Endothelial cell of umbilical vein (primary cell): Measurements from ENCODE around the gene TRPM3. TPM values are rescaled to one million over a fixed set of nuclear protein-coding genes. Genes with fewer than 3 reads are reported as not detected.

Experiments used
- BruUV-seq: library from RNA; stranded (reverse); fragments of 400-500 nt; replicated peaks from 2 replicates; lab custom pipeline; 2021; lab: Mats Ljungman, UMichigan
- CTCF ChIA-PET: fragments of 300-600, 350-600 bp; sonication (Branson Sonifier 250); formaldehyde crosslinking; loops from one replicate; lab custom pipeline; 2021; ENCODE audit warnings: antibody characterized with exemption, inconsistent platforms; lab: Charles Lee
- POLR2A ChIA-PET: fragments of 300-600, 350-600 bp; sonication (Branson Sonifier 250); formaldehyde crosslinking; loops from one replicate; lab custom pipeline; 2021; ENCODE audit warnings: antibody characterized with exemption, inconsistent platforms; lab: Charles Lee
- DNase-seq: peaks from one replicate; pipeline ENCODE4 v3.0.0-alpha.2; 2011; ENCODE audit warnings: low read depth, low spot score
- FAIRE-seq: peaks from 2 replicates; lab custom pipeline; 2011; peaks lifted over from hg19 to GRCh38; lab: Jason Lieb, UNC
- H2AFZ ChIP-seq: 2 replicates; pipeline ENCODE4 v1.6.0; 2012; ENCODE audit warnings: low read depth, low read length, control low read depth, inconsistent platforms
- H3K27ac ChIP-seq: 2 replicates; pipeline ENCODE4 v1.5.1; 2011; ENCODE audit warnings: low read depth, mild to moderate bottlenecking, control low read depth, low read length, moderate library complexity; ENCODE audit not compliant: insufficient read depth
- H3K27me3 ChIP-seq, 2 experiments: 2 replicates each; pipeline versions ENCODE4 v1.6.0 to v1.6.1; 2011; ENCODE audit warnings: low read length in 2 of 2, mixed read lengths in 1 of 2; ENCODE audit not compliant: control insufficient read depth in 2 of 2, insufficient read depth in 2 of 2
- H3K36me3 ChIP-seq, 2 experiments: 2 replicates in 1 of 2; 3 replicates in 1 of 2; pipeline ENCODE4 v1.5.1; 2011; ENCODE audit warnings: low read length in 2 of 2, mild to moderate bottlenecking in 1 of 2, moderate library complexity in 1 of 2; ENCODE audit not compliant: control insufficient read depth in 2 of 2, insufficient read depth in 2 of 2; ENCODE audit errors: extremely low read depth in 1 of 2
- H3K4me1 ChIP-seq: 3 replicates; pipeline ENCODE4 v1.5.1; 2011; ENCODE audit warnings: mild to moderate bottlenecking, low read length; ENCODE audit not compliant: control insufficient read depth, insufficient read depth; ENCODE audit errors: extremely low read depth
- H3K4me2 ChIP-seq: 2 replicates; pipeline ENCODE4 v1.6.1; 2011; ENCODE audit warnings: low read length, control low read depth, mixed read lengths; ENCODE audit not compliant: insufficient read depth
- H3K4me3 ChIP-seq, 3 experiments: fragments of 200-600 bp in 1 of 3; sonication (generic), shearing (Covaris generic) in 1 of 3; replicated peaks in 1 of 3; 2 replicates each; pipeline ENCODE4 v1.5.1; 2011 to 2016; ENCODE audit warnings: control low read depth in 3 of 3, low read length in 3 of 3, mild to moderate bottlenecking in 2 of 3, inconsistent platforms in 1 of 3, low read depth in 1 of 3, moderate library complexity in 1 of 3; ENCODE audit not compliant: insufficient read depth in 1 of 3
- H3K79me2 ChIP-seq: 2 replicates; pipeline ENCODE4 v1.6.0; 2012; ENCODE audit warnings: low read length, inconsistent platforms; ENCODE audit not compliant: control insufficient read depth, insufficient read depth
- H3K9ac ChIP-seq: replicated peaks from 2 replicates; pipeline ENCODE3; 2011; ENCODE audit warnings: low read length, control low read depth; ENCODE audit not compliant: insufficient read depth; ENCODE audit errors: extremely low read depth
- H3K9me1 ChIP-seq: replicated peaks from 3 replicates; pipeline ENCODE4 v1.6.0; 2011; ENCODE audit warnings: mild to moderate bottlenecking, low read length; ENCODE audit not compliant: control insufficient read depth, insufficient read depth; ENCODE audit errors: extremely low read depth
- H3K9me3 ChIP-seq: replicated peaks from 2 replicates; pipeline ENCODE4 v1.5.1; 2012; ENCODE audit warnings: low read length, inconsistent platforms; ENCODE audit not compliant: control insufficient read depth, insufficient read depth
- H4K20me1 ChIP-seq: replicated peaks from 2 replicates; pipeline ENCODE3; 2011; ENCODE audit warnings: mild to moderate bottlenecking, low read length; ENCODE audit not compliant: control insufficient read depth, insufficient read depth; ENCODE audit errors: extremely low read depth
- CTCF ChIP-seq, 2 donors: IDR thresholded peaks; 1 replicate in 1 of 2; 2 replicates in 1 of 2; pipeline ENCODE4 v1.5.1; 2011; ENCODE audit warnings: low read length in 2 of 2, mild to moderate bottlenecking in 2 of 2, moderate library complexity in 2 of 2, control low read depth in 1 of 2, inconsistent platforms in 1 of 2, low read depth in 1 of 2; ENCODE audit not compliant: insufficient read depth in 1 of 2; ENCODE audit errors: extremely low read depth in 1 of 2
- EZH2 ChIP-seq: IDR thresholded peaks from 2 replicates; pipeline ENCODE4 v1.6.1; 2012; ENCODE audit warnings: borderline replicate concordance, low read depth, mild to moderate bottlenecking, moderate library complexity, low read length, inconsistent platforms; ENCODE audit not compliant: severe bottlenecking
- FOS ChIP-seq: IDR thresholded peaks from 2 replicates; pipeline ENCODE4 v1.6.1; 2011; ENCODE audit warnings: mild to moderate bottlenecking, low read length, moderate library complexity, borderline replicate concordance; ENCODE audit not compliant: insufficient read depth
- GATA2 ChIP-seq: IDR thresholded peaks from 2 replicates; pipeline ENCODE4 v1.7.0; 2011; ENCODE audit warnings: low read depth, mild to moderate bottlenecking, moderate library complexity, mixed read lengths, low read length; ENCODE audit not compliant: insufficient read length, insufficient read depth
- JUN ChIP-seq: IDR thresholded peaks from 2 replicates; pipeline ENCODE4 v1.6.1; 2011; ENCODE audit warnings: borderline replicate concordance, low read depth; ENCODE audit not compliant: insufficient read length, insufficient read depth
- MAX ChIP-seq: IDR thresholded peaks from 2 replicates; pipeline ENCODE4 v1.6.1; 2011; ENCODE audit not compliant: insufficient read depth, insufficient read length
- MYC ChIP-seq: IDR thresholded peaks from one replicate; pipeline ENCODE4 v1.6.1; 2011; ENCODE audit warnings: mild to moderate bottlenecking, low read depth, low read length
- POLR2A ChIP-seq: IDR thresholded peaks from 2 replicates; pipeline ENCODE4 v1.6.1; 2012; ENCODE audit warnings: low read depth, mild to moderate bottlenecking, control low read depth, low read length
- POLR2AphosphoS5 ChIP-seq: IDR thresholded peaks from 2 replicates; pipeline ENCODE4 v1.6.1; 2012; ENCODE audit warnings: low read depth, mild to moderate bottlenecking, control low read depth, low read length, moderate library complexity; ENCODE audit not compliant: insufficient read depth
- dilution Hi-C: fragments of 300-500 bp; cut with MboI; formaldehyde crosslinking; loops from one replicate; pipeline ENCODE4 v1.15.0; 2019; ENCODE audit warnings: low sequenced_read_pairs; ENCODE audit not compliant: extremely low pct_ligation_motif_present
- intact Hi-C: fragments of 100-400 bp; cut with micrococcal nuclease; formaldehyde crosslinking; loops from one replicate; pipeline ENCODE4 v1.10.0; 2022
- polyA plus RNA-seq, 4 experiments: library from polyadenylated mRNA; depleted of rRNA in 3 of 4; stranded (reverse) in 3 of 4; unstranded in 1 of 4; fragments of >200 nt; gene quantifications; 2 replicates each; pipeline versions ENCODE4 v1.2.1 to v1.2.3, GENCODE V29; 2011 to 2012; ENCODE audit warnings: missing spikeins in 1 of 4
- total RNA-seq: library from RNA; stranded (reverse); gene quantifications from 2 replicates; pipeline ENCODE4 v1.2.3, GENCODE V29; 2021

The TRPM3 gene
- total and polyA plus RNA-seq, 2 donors (not counting 3 experiments of a cell fraction or from before 2014, with no cell fraction given), result 0.17 to 0.33 TPM

- dilution Hi-C loops, result no loop called here
- no peak overlapping the region for H3K4me2 ChIP-seq
- peaks cover 19 to 52% of the 10 kb centered on the region in 2 experiments for H3K27me3 ChIP-seq
- H4K20me1 ChIP-seq, result no peaks in the 10 kb centered on the region
- no peak overlapping the region for H3K27ac ChIP-seq
- FAIRE-seq, result no peak
- intact Hi-C loops, result loop anchor here (5.0 to 10.0 kb wide), 2 partner anchors 45 to 187 kb away; no protein-coding TSS in a partner anchor
- TF ChIP-seq FOS, result no peak
- TF ChIP-seq EZH2, result no peak
- TF ChIP-seq GATA2, result no peak
- no peak for TF ChIP-seq POLR2A
- TF ChIP-seq MAX, result no peak
- no peak for TF ChIP-seq CTCF (IDR thresholded peaks at IDR 0.05; ENCODE audit: extremely low read depth in 1 of 2, insufficient read depth in 1 of 2, low read depth in 1 of 2, low read length in 2 of 2)
- no peak for TF ChIP-seq JUN
- TF ChIP-seq POLR2AphosphoS5, result no peak
- no peak for TF ChIP-seq MYC
- no peaks in the 10 kb centered on the region for H3K4me1 ChIP-seq
- H3K9me1 ChIP-seq, result no peaks in the 10 kb centered on the region
- no TSS peak for BruUV-seq
- H3K36me3 ChIP-seq, result no peaks in the 10 kb centered on the region
- no peak overlapping the region for H3K9ac ChIP-seq
- no peak overlapping the region for H2AFZ ChIP-seq
- no peak for DNase-seq
- CTCF ChIA-PET, result no interaction called here
- H3K79me2 ChIP-seq, result no peaks in the 10 kb centered on the region
- H3K4me3 ChIP-seq, result no peak overlapping the region
- POLR2A ChIA-PET, result no interaction called here
- H3K9me3 ChIP-seq, result no peaks in the 10 kb centered on the region
Observed at GRCh38 chr9:71122022-71122275, 528 bp upstream of the TRPM3 start.
